K562 (cell line): ENCODE results near the gene KCNT1. TPM values are rescaled to one million over a fixed set of nuclear protein-coding genes. Genes with fewer than 3 reads are reported as not detected.

Experiments
- ATAC-seq: fragments of 200-7000 bp; cut with Tn5 transposase; 3 replicates; pipeline ENCODE4 v1.9.1; 2020; ENCODE audit warnings: moderate library complexity
- BruUV-seq: library from RNA; stranded (reverse); fragments of 400-500 nt; replicated peaks from 2 replicates; lab custom pipeline; 2021; lab: Mats Ljungman, UMichigan
- CTCF ChIA-PET: fragments of 300-600 bp; formaldehyde crosslinking; extraction: SDS; loops from one replicate; lab custom pipeline; 2021; ENCODE audit warnings: low intra/inter-chr PET ratio; lab: Yijun Ruan, JAX
- POLR2A ChIA-PET: fragments of 300-600, 350-650 bp; sonication (Branson Sonifier 250); formaldehyde crosslinking; extraction: SDS; loops from one replicate; lab custom pipeline; 2021; ENCODE audit warnings: antibody characterized with exemption, inconsistent platforms; lab: Yijun Ruan, JAX
- DNase-seq, 4 experiments: peaks; one replicate each; pipeline versions ENCODE4 v3.0.0 to v3.0.0-alpha.2; 2011 to 2018; ENCODE audit warnings: low spot score in 3 of 4, mixed read lengths in 3 of 4; ENCODE audit errors: extremely low read depth in 1 of 4
- FAIRE-seq: peaks from 2 replicates; lab custom pipeline; 2011; peaks lifted over from hg19 to GRCh38; lab: Jason Lieb, UNC
- H2AFZ ChIP-seq: 2 replicates; pipeline ENCODE4 v1.6.0; 2011; ENCODE audit warnings: low read depth, low read length, control low read depth, inconsistent platforms
- H3K27ac ChIP-seq: fragments of 200-600 bp; 3 replicates; pipeline ENCODE4 v1.8.0; 2011; ENCODE audit warnings: low read depth, mild to moderate bottlenecking, control low read depth, inconsistent platforms, low read length, moderate library complexity, mixed read lengths; ENCODE audit errors: extremely low read depth
- H3K27me3 ChIP-seq, 2 experiments: fragments of 300-600 bp in 1 of 2; 2 replicates in 1 of 2; 3 replicates in 1 of 2; pipeline versions ENCODE4 v1.6.0 to v1.8.0; 2011; ENCODE audit warnings: inconsistent platforms in 2 of 2, low read length in 2 of 2, mild to moderate bottlenecking in 1 of 2, mixed read lengths in 1 of 2, moderate library complexity in 1 of 2; ENCODE audit not compliant: control insufficient read depth in 2 of 2, insufficient read depth in 2 of 2
- H3K36me3 ChIP-seq: fragments of 300-600 bp; 3 replicates; pipeline ENCODE4 v1.8.0; 2011; ENCODE audit warnings: mild to moderate bottlenecking, low read length, inconsistent platforms; ENCODE audit not compliant: control insufficient read depth, insufficient read depth
- H3K4me1 ChIP-seq, 2 experiments: fragments of 200-600 bp in 1 of 2; replicated peaks in 1 of 2; 2 replicates in 1 of 2; 3 replicates in 1 of 2; pipeline versions ENCODE4 v1.5.1 to v1.8.0; 2011; ENCODE audit warnings: inconsistent platforms in 2 of 2, low read length in 2 of 2, mild to moderate bottlenecking in 1 of 2, mixed read lengths in 1 of 2, moderate library complexity in 1 of 2; ENCODE audit not compliant: control insufficient read depth in 2 of 2, insufficient read depth in 2 of 2
- H3K4me2 ChIP-seq: 2 replicates; pipeline ENCODE4 v1.6.1; 2011; ENCODE audit warnings: low read length, control low read depth, inconsistent platforms, mixed read lengths; ENCODE audit not compliant: insufficient read depth
- H3K4me3 ChIP-seq: fragments of 200-600 bp; sonication (generic), shearing (Covaris generic); 2 replicates; pipeline ENCODE4 v1.5.1; 2016; ENCODE audit warnings: control low read depth, inconsistent platforms
- H3K79me2 ChIP-seq: fragments of 200-600 bp; 3 replicates; pipeline ENCODE4 v1.8.0; 2011; ENCODE audit warnings: low read length, inconsistent platforms; ENCODE audit not compliant: control insufficient read depth, insufficient read depth
- H3K9ac ChIP-seq, 2 experiments: 2 replicates each; pipeline versions ENCODE4 v1.6.0 to v1.6.1; 2011; ENCODE audit warnings: low read depth in 2 of 2, low read length in 2 of 2, control low read depth in 1 of 2, inconsistent platforms in 1 of 2, mild to moderate bottlenecking in 1 of 2, mixed read lengths in 1 of 2; ENCODE audit not compliant: insufficient read depth in 1 of 2
- H3K9me1 ChIP-seq: one replicate; pipeline ENCODE4 v1.6.0; 2011; ENCODE audit warnings: inconsistent platforms, mild to moderate bottlenecking, low read length, moderate library complexity; ENCODE audit not compliant: control insufficient read depth, insufficient read depth
- H3K9me3 ChIP-seq: replicated peaks from 2 replicates; pipeline ENCODE4 v1.5.1; 2011; ENCODE audit warnings: low read depth, low read length, inconsistent platforms; ENCODE audit not compliant: control insufficient read depth, insufficient read depth
- H4K20me1 ChIP-seq: replicated peaks from 2 replicates; pipeline ENCODE4 v1.6.1; 2011; ENCODE audit warnings: low read length, inconsistent platforms, mixed read lengths; ENCODE audit not compliant: control insufficient read depth, insufficient read depth
- ARHGAP35 ChIP-seq: fragments of 450-650 bp; IDR thresholded peaks from 2 replicates; pipeline ENCODE4 v1.6.1; 2018; ENCODE audit not compliant: partially characterized antibody
- COPS2 ChIP-seq: fragments of 450-650 bp; conservative IDR thresholded peaks from 2 replicates; pipeline ENCODE4 v1.6.1; 2016; ENCODE audit warnings: mild to moderate bottlenecking, moderate library complexity
- IRF2 ChIP-seq: sonication (generic); formaldehyde crosslinking; IDR thresholded peaks from 2 replicates; pipeline ENCODE4 v1.8.1; 2022; ENCODE audit warnings: mild to moderate bottlenecking, missing genetic modification reagents
- MEF2D ChIP-seq: conservative IDR thresholded peaks from 2 replicates; pipeline ENCODE4 v1.6.1; 2016; ENCODE audit warnings: low read depth, missing genetic modification characterization, missing compliant biosample characterization
- MTA3 ChIP-seq: fragments of 450-650 bp; formaldehyde crosslinking; IDR thresholded peaks from 2 replicates; pipeline ENCODE4 v1.6.1; 2017; ENCODE audit warnings: mild to moderate bottlenecking, borderline replicate concordance
- NR1H2 ChIP-seq: sonication (generic); formaldehyde crosslinking; IDR thresholded peaks from 2 replicates; pipeline ENCODE4 v1.4.0; 2020; ENCODE audit warnings: mild to moderate bottlenecking, missing genetic modification reagents
- PCBP1 ChIP-seq: fragments of 200-400 bp; formaldehyde crosslinking; IDR thresholded peaks from 2 replicates; pipeline ENCODE4 v1.6.1; 2018; ENCODE audit warnings: mild to moderate bottlenecking, low read depth, low read length; ENCODE audit not compliant: poor library complexity, severe bottlenecking
- PML ChIP-seq: IDR thresholded peaks from 2 replicates; pipeline ENCODE4 v1.6.1; 2012; ENCODE audit warnings: low read length, inconsistent platforms
- TRIM28 ChIP-seq: fragments of 450-650 bp; IDR thresholded peaks from 2 replicates; pipeline ENCODE4 v1.6.1; 2017
- XRCC4 ChIP-seq: IDR thresholded peaks from one replicate; pipeline ENCODE4 v1.6.1; 2011; ENCODE audit not compliant: insufficient read depth, insufficient read length; ENCODE audit errors: extremely low read depth
- ZNF124 ChIP-seq: sonication (generic); formaldehyde crosslinking; IDR thresholded peaks from 2 replicates; pipeline ENCODE4 v1.8.1; 2022; ENCODE audit warnings: missing genetic modification reagents
- ZNF175 ChIP-seq: fragments of 200-800 bp; sonication (Bioruptor generic); IDR thresholded peaks from 2 replicates; pipeline ENCODE4 v1.6.1; 2016; ENCODE audit warnings: low read depth, mild to moderate bottlenecking, missing genetic modification characterization, missing compliant biosample characterization
- ZNF24 ChIP-seq: fragments of 450-650 bp; IDR thresholded peaks from 2 replicates; pipeline ENCODE4 v1.6.1; 2016
- ZNF561 ChIP-seq: fragments of 450-650 bp; formaldehyde crosslinking; conservative IDR thresholded peaks from 2 replicates; pipeline ENCODE4 v1.4.0; 2020; ENCODE audit warnings: mild to moderate bottlenecking, moderate library complexity
- WGBS: fragments of 100-300 bp; shearing (Covaris generic); methylation state at CpG from one replicate; pipeline ENCODE4 v1.1.6; 2016; ENCODE audit warnings: low coverage, mixed read lengths; ENCODE audit not compliant: insufficient coverage; ENCODE audit errors: missing lambda C conversion rate; 5-methylcytosine and 5-hydroxymethylcytosine counted together
- in situ Hi-C: fragments of 300-500 bp; cut with MboI; formaldehyde crosslinking; loops from 4 replicates; pipeline ENCODE4 v1.15.0; 2018; ENCODE audit warnings: inconsistent platforms, mixed read lengths
- intact Hi-C: fragments of 100-400 bp; cut with micrococcal nuclease; formaldehyde crosslinking; loops from 2 replicates; pipeline ENCODE4 v1.14.2; 2022
- polyA plus RNA-seq, 8 experiments: library from polyadenylated mRNA; depleted of rRNA in 4 of 8; stranded (reverse) in 5 of 8; unstranded in 3 of 8; fragments of >200 nt; fragmentation: Nextera tagmentation in 2 of 8; fragmentation: Illumina TruSeq in 1 of 8; extraction: Ambion mirVana in 2 of 8; extraction: Trizol in 1 of 8; gene quantifications; 2 replicates each; pipeline versions ENCODE4 v1.2.1 to v1.2.3, GENCODE V29; 2011 to 2014; ENCODE audit warnings: inconsistent platforms in 1 of 8, missing spikeins in 1 of 8
- total RNA-seq, 7 experiments: library from RNA; depleted of rRNA in 6 of 7; stranded (reverse); fragments of >200 nt in 6 of 7; fragmentation: Illumina TruSeq in 2 of 7; extraction: Trizol in 2 of 7; gene quantifications; 2 replicates each; pipeline versions ENCODE4 v1.2.1 to v1.2.3, GENCODE V29; 2011 to 2021; ENCODE audit warnings: low replicate concordance in 1 of 7
- TF ChIP-seq, protein P1 (sequence below): fragments of 450-650 bp; formaldehyde crosslinking; IDR thresholded peaks from 2 replicates; pipeline ENCODE4 v1.4.0; 2020; ENCODE audit warnings: mild to moderate bottlenecking, moderate library complexity

KCNT1 gene
- total and polyA plus RNA-seq, 9 of the 15 experiments (the other 6 are each of a cell fraction or from before 2014, with no cell fraction given) = 0.05 TPM; not detected in 8

DNA sequence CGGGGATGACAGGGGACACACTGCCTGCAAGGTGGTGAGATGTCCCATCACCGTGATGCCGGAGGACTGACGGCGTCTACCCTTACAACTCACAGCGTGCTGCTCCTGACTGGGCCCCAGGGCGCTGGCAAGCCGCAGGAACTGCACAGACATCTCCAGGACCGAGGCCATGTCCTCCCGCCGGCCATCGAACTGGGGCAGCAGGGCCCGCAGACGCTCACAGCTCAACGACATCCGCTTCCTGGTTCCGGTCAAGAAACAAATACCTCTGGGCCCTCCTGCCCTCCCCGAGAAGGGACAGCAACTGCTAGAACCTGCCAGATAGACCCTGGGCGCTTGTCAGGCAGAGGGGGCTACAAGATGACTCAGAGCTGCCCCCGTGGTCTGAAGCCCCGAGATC, 3.7 kb upstream of the KCNT1 start:
- FAIRE-seq (no peak), DNase-seq (no peak), ATAC-seq (peak; percentile 6; the same call in 1 of the 3 replicates)
- Histone ChIP-seq H2AFZ (0 out of 2 replicates have a peak overlapping the region, but pooled peaks have one; percentile 45), H3K9me1 (no peaks in the 10 kb centered on the region), H3K4me3 (no peak overlapping the region), H3K9ac (no peak overlapping the region), H3K79me2 (no peaks in the 10 kb centered on the region), H3K4me2 (no peak overlapping the region), H4K20me1 (peaks cover 7% of the 10 kb centered on the region; the same call in 1 of the 2 replicates), H3K27me3 (peaks cover 23 to 47% of the 10 kb centered on the region in 2 experiments; a peak in 4 of 5 replicates), H3K27ac (no peak overlapping the region), H3K9me3 (no peaks in the 10 kb centered on the region), H3K4me1 (peaks cover 0 to 52% of the 10 kb centered on the region in 2 experiments; a peak in 2 of 5 replicates), H3K36me3 (no peaks in the 10 kb centered on the region)
- ChIA-PET POLR2A (no interaction called here), CTCF (no interaction called here)
- in situ Hi-C loops = no loop called here
- BruUV-seq = no TSS peak
- intact Hi-C loops = no loop called here
- TF ChIP-seq ZNF124 (CRISPR knock-in tag) (no peak), ZNF175 (CRISPR knock-in tag) (no peak), PCBP1 (no peak), IRF2 (CRISPR knock-in tag) (no peak), NR1H2 (CRISPR knock-in tag) (no peak), TRIM28 (no peak), PML (no peak), XRCC4 (no peak), ZNF561 (CRISPR knock-in tag) (no peak), ZNF24 (no peak), COPS2 (no peak), MTA3 (no peak), ARHGAP35 (no peak), MEF2D (tag) (no peak)
- TF ChIP-seq, protein P1, sequence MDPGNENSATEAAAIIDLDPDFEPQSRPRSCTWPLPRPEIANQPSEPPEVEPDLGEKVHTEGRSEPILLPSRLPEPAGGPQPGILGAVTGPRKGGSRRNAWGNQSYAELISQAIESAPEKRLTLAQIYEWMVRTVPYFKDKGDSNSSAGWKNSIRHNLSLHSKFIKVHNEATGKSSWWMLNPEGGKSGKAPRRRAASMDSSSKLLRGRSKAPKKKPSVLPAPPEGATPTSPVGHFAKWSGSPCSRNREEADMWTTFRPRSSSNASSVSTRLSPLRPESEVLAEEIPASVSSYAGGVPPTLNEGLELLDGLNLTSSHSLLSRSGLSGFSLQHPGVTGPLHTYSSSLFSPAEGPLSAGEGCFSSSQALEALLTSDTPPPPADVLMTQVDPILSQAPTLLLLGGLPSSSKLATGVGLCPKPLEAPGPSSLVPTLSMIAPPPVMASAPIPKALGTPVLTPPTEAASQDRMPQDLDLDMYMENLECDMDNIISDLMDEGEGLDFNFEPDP = no peak
- WGBS = 16% methylated on average over 21 of the region's 21 CpGs
